KOPT-K1 (cell line): ENCODE measurements around the gene MBD1.
"Not testable (repeated sequence)": the region's sequence is repeated elsewhere in the genome, so short reads cannot be mapped to it uniquely, and the experiment has no call there.

ENCODE experiments used
- H3K27ac ChIP-seq: fragments of 200-600 bp; sonication (generic); 2 replicates; pipeline ENCODE4 v1.5.1; 2016; ENCODE audit warnings: antibody characterized with exemption, mild to moderate bottlenecking, low read depth, low read length; ENCODE audit not compliant: poor library complexity, severe bottlenecking
- H3K36me3 ChIP-seq: fragments of 200-600 bp; sonication (generic); 2 replicates; pipeline ENCODE4 v1.5.1; 2017; ENCODE audit warnings: antibody characterized with exemption, mild to moderate bottlenecking, low read length, moderate library complexity; ENCODE audit not compliant: insufficient read depth
- H3K9me3 ChIP-seq: fragments of 200-600 bp; sonication (generic); 2 replicates; pipeline ENCODE4 v1.5.1; 2017; ENCODE audit warnings: antibody characterized with exemption, low read length, mild to moderate bottlenecking; ENCODE audit not compliant: insufficient read depth, poor library complexity, severe bottlenecking

Gene MBD1

DNA sequence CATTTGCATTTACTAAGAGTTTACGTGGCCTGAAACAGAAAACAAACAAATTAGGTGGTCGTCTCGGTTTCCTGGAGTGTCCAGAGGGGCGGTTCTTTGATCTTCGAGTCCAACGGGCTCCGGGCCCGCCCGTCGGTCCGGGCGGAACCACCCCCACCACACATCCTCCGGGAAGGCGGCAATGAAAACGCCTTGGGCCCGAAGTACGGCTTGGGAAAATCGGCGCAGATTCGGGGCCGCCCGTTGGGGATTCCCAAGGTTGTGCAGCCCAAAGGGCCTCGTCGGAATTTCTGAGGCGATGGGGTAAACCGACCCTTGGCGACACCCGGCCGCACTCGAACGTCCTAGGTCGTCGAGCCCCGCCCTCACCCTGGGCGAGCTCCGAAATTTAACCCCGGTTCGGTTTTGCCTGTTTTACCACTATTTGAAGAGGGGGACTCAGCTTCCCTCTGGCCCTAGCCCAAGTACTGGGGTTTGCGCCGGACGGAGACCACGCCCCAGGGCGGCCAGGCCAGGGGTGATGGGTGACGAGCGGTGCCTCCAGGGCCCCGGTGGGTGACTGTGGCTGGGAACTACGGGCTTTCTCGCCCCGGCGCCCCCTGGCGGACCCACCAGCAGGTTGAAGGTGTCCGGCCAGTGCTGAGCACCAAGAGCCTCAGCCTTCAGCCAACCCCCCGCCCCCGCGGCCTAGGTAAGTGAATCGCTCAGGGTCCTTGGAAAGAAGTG is 13.1 kb downstream of the MBD1 start:
- peaks cover 59% of the 10 kb centered on the region for H3K36me3 ChIP-seq
- no peak overlapping the region for H3K27ac ChIP-seq
- no peaks in the 10 kb centered on the region for H3K9me3 ChIP-seq

DNA sequence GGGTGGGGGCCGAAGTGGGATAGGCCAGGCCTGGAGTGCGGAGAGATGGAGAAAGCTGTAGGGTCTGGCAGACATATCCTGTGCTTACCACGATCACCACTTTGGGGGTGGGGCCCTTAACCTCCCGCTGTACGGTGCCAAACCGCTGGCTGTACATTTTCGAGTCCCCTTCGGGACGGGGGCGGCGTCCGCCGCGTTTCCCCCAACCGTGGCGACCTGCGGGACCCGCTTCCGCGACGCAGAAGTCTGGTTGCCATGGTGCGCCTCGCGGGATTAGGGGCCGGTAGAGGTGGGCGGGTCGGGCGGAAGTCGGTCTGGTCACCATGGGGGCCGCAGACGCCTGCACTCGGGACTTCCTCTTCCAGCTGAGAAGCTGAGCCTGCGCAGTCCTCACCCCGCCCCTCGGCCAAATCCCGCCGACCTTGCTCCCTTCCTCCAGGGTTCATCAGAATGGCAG is 15.0 kb downstream of the MBD1 start, which contains the start of gene CFAP53:
Gene CFAP53, minus strand, starts transcription at position 248 of the 457 bp plus-strand sequence. Its CDS starts 91 bp downstream, at position 157.
- H3K36me3 ChIP-seq = peaks cover 40% of the 10 kb centered on the region
- H3K9me3 ChIP-seq = no peaks in the 10 kb centered on the region
- H3K27ac ChIP-seq = no peak within 1 kb of the TSS

DNA sequence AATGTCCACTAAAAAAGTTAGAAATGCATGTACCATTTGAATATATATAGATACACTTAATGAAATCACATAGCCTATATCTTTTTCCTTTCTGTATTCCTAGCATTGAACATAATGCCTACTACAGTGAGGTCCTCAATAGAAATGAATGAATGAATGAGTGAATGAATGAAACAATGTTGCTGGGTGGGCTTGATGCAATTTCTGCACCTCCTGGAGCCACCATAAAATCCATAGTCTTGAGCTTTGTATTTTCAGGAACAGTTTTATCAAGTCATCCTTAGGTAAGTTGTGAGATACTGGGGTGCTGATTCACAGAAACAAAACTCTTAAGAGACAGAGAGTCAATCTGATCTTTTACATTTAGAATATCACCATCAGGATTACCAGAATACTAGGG is 18.3 kb downstream of the MBD1 start:
- no peak overlapping the region for H3K27ac ChIP-seq
- peaks cover 8% of the 10 kb centered on the region; the same call in 1 of the 2 replicates for H3K36me3 ChIP-seq
- H3K9me3 ChIP-seq = no peaks in the 10 kb centered on the region

DNA sequence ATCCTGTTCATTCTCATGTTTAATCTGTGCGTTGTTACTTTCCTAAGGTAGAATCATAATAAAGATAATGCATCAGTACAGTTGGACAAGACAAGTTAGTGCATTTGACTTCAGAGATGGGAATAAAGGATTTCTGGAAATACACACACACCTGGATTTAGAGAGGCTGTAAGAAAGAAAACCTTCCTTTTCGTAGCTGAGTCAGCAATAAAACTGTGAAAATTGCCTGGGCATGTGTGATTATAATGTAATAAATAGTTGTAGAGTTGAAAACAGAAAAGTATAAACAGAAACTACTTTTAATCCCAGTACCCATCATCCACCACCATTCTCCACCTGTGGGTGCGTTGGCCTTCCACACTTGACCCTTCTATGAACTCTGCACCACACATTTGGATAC is 30.4 kb downstream of the MBD1 start:
- no peaks in the 10 kb centered on the region for H3K9me3 ChIP-seq
- no peaks in the 10 kb centered on the region for H3K36me3 ChIP-seq
- H3K27ac ChIP-seq = no peak overlapping the region

DNA sequence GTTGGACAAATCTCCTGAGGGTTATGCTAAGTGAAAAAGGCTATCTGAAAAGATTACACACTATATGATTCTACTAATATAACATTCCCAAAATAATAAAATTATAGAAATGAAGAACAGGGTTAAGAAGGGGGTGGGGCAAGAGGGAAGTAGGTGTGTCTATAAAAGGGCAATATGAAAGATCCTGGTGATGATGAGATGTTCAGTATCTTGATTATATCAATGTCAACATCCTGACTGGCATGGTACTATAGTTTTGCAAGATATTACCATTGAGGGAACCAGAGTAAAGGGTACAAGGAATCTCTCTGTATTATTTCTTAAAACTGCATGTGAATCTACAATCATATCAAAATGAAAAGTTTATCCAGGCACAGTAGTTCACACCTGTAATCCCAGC is 31.7 kb downstream of the MBD1 start:
- H3K36me3 ChIP-seq = no peaks in the 10 kb centered on the region
- no peaks in the 10 kb centered on the region for H3K9me3 ChIP-seq
- H3K27ac ChIP-seq = no peak overlapping the region

DNA sequence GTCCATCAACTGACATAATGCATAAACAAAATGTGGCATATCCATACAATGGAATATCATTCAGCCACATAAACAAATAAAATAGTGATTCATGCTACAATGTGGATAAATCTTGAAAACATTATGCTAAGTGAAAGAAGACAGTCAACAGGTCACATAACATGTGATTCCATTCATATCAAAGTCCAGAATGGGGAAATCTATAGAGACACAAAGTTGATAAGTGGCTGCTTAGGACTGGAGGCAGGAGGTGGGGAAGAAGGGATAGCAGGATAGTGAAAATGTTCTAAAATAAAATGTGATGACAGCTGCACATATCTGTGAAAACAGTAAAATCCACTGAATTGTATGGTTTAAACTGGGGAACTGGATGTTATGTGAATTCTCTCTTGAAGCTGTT is 33.8 kb downstream of the MBD1 start:
- H3K36me3 ChIP-seq = no peaks in the 10 kb centered on the region
- H3K27ac ChIP-seq = no peak overlapping the region

DNA sequence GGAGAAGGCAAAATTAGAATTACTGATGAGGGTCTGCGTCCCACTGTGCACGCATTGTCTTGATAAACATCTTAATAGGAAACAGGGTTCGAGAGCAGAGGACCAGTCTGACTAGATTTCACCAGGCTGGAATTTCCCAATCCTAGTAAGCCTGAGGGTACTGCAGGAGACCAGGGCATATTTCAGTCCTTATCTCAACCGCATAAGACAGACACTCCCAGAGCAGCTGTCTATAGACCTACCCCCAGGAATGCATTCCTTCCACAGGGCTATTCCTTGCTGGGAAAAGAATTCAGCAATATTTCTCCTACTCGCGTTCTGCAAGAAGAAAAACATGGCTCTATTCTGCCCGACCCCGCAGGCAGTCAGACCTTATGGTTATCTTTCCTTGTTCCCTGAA is 39.6 kb downstream of the MBD1 start:
- H3K27ac ChIP-seq, H3K9me3 ChIP-seq, H3K36me3 ChIP-seq: not testable (repeated sequence)

More for the DNA sequence above, 33.8 kb downstream of the MBD1 start:
- no peaks in the 10 kb centered on the region for H3K9me3 ChIP-seq

DNA sequence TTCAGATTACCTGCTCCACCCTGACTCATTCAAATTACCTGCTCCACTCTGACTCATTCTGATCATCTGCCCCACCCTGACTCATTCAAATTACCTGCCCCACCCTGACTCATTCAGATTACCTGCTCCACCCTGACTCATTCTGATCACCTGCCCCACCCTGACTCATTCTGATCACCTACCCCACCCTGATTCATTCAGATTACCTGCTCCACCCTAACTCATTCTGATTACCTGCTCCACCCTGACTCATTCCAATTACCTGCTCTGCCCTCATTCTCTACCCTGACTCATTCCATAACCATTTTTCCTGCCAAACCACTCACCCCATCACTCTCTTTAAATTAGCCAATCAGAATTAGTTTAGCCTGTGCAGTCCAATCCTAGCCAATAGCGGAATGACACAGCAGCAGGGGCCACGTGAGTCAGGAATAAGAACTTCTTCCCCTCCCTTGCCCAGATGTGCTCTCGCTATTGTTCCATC is 41.2 kb downstream of the MBD1 start:
- Histone ChIP-seq H3K36me3 (no peaks in the 10 kb centered on the region), H3K9me3 (peaks cover 5% of the 10 kb centered on the region), H3K27ac (no peak overlapping the region)

DNA sequence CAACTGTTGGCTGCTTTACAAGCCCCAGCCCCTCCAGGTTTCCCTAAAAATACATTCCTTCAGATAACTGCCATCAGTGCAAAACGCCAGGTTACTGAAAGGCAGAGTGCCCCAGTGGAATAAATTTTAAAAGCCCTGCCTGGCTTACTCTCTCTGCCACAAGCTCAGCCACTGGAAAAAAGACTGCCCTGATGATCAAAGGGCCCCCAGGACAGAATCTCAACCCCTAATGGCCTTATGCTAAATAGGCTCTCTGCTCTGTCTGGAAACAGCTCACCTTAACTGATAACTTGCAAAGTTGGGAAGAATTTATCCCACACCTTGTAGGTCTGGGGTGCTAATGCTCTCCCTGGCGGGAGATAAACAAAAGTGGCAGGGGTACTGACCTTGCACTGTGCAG is 48.9 kb downstream of the MBD1 start:
- Histone ChIP-seq H3K36me3 (no peaks in the 10 kb centered on the region), H3K9me3 (no peaks in the 10 kb centered on the region), H3K27ac (no peak overlapping the region)

DNA sequence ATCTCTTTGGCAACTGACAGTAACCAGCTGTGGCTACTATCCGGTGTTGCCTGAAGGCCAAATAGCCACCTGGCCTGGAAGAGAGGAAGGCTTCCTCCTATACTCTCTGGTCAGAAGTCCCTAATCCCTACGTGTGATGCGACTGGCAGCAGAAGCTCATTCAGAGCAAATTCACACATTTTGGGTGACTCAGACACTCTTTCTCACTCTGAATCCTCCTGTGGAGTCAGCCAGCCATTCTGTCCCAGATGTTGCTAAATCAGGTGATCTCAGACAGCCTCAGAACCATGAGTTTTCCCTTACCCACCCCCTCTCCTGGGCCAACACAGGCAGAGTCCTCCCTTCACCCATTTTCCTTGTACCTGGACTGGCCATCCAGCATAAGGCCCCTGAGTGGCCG is 49.7 kb downstream of the MBD1 start:
- H3K36me3 ChIP-seq = no peaks in the 10 kb centered on the region
- no peaks in the 10 kb centered on the region for H3K9me3 ChIP-seq
- H3K27ac ChIP-seq = no peak overlapping the region

DNA sequence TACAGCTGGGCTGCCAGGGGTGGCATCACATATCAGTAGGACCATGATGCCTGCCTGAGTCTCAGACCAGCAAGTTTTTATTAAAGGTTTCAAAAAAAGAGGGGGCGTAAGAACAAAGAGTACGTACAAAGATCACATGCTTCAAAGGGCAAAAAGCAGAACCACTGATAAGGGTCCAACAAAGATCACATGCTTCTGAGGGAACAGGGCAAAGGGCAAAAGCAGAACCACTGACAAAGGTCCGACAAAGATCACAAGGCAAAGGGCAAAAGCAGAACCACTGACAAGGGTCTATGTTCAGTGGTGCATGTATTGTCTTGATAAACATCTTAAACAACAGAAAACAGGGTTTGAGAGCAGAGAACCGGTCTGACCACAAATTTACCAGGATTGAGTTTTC is 61.1 kb downstream of the MBD1 start:
- not testable (repeated sequence) for H3K36me3 ChIP-seq, H3K27ac ChIP-seq
- peaks cover 22% of the 10 kb centered on the region for H3K9me3 ChIP-seq
